Measurements from ENCODE around the gene AFF2.

The AFF2 gene

GRCh38 chrX:149004936-149005335, 504.5 kb downstream of the AFF2 start:
- DNase-seq = no peak

DNA sequence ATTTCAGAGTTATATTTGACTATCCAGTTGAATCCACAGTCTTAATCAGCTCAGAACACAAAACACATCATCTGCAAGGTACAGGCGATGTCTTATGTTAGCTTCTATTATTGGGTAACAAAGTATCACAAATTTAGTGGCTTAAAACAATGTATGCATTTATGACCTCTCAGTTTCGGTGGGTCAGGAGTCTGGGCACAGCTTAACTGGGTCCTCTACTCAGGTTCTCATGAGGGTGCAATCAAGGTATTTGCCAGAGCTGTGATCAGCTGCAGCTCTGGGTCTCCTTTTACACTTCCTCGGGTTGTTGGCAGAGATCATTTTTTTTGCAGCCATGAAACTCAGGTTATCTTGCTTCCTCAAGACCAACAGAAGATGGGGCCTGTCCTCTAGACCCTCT, 505.8 kb downstream of the AFF2 start:
- DNase-seq = no peak

DNA sequence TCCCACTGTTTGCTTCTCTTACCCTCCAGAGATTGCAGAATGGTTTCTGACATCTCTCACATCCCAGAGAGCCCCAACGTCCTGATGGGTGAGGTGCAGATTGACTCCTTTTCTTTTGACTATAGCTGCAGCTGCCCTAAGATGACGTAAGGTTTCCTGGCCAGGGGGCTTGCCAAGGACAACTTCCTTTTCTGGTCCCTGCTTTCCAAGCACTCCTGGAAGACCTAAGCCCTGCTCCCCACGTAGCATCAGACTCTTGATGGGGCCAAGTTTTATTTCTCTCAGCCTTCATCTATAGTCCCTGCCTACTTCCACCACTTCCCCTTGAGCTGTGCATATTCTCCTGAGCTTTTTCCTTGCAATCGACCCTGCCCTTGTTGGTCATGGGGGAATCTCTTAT, 507.0 kb downstream of the AFF2 start:
- no peak for DNase-seq

DNA sequence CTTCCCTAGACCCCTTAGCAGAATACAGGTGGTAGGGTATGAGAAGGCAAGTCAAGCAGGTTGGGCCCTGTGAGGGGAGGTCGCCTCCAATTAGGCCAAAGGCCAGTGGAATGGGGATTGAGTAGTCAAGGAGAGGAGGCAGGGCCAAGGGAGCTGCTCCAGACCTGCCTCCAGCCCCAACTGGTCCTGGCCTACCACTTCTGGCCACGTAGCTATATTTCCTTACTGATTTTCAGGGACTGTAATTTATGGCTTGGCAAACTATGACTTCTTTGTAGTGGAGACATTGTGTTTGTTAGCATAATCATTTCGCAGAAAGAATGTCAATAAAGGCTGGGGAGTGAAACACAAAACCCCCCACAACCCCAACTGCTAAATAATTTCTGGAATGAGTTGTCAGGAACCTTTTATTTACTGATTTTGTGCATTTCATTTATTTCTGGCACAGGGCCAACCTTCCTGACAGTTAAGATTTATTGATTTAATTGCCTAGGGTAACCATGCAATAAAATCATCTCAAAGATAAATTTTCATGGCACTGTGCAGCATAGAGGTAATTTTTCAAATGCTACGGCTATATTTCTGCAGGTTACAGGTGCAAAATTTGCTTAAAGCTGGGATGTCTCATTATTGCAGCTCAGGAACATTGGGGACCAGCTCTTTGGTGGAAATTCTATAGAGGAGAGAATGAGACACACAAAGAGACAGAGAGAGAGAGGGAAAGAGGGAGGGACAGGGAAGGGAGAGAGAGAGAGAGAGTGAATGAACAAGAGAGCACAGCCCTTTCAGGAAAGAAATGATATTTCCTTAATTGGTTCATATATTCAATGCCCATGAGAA, 509.8 kb downstream of the AFF2 start:
- no peak for DNase-seq

- DNase-seq = no peak
Observed at GRCh38 chrX:149010853-149011224, 510.4 kb downstream of the AFF2 start.

DNA sequence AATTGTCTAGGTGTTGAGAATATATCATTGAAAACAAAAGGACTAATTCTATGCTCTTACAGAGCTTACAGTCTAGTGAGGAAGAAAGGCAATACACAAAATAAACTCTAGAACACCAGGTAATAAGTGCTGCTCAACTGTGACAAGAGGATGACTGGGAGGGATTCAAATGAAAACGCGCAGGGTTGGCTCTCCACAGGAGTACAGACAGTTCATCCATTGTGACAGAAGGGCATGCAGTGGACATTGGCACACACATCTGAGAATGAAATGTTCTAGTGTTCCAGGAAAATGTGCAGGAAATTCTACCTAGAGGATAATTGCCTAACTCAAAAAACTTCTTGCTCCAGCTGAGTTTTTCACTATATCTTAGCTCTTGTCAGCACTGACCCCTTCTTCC, 512.7 kb downstream of the AFF2 start:
- DNase-seq = no peak

DNA sequence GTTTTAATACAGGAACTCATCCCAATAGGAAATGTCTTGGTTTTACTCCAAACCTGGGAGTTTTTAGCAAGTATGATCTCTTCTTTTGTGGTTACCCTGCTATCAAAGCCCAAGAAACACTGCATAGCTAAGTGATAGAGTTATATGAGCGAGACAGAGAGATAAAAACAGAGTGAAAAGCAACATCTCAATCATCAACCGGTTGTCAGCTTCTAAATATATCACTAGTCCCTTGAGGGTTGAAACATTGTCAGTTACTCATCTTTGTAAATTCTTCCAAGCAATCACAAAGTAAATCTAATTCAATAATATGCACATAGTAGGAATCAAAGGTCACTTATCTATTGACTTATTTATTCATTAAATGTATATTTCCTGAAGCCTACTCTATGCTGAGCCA, 520.7 kb downstream of the AFF2 start:
- DNase-seq = no peak

DNA sequence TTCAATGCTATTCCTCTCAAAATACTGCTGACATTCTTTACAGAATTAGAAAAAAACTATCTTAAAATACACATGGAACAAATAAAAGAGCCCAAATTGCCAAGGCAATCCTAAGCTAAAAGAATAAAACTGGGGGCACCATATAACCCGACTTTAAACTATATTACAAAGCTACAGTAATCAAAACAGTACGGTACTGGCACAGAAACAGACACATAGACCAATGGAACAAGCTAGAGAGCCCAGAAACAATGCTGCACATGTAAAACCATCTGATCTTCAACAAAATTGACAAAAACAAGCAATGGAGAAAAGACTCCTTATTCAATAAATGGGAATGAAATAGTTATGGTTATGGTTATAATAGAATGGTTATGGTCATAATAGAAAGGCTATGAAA, 522.1 kb downstream of the AFF2 start:
- DNase-seq = no peak

DNA sequence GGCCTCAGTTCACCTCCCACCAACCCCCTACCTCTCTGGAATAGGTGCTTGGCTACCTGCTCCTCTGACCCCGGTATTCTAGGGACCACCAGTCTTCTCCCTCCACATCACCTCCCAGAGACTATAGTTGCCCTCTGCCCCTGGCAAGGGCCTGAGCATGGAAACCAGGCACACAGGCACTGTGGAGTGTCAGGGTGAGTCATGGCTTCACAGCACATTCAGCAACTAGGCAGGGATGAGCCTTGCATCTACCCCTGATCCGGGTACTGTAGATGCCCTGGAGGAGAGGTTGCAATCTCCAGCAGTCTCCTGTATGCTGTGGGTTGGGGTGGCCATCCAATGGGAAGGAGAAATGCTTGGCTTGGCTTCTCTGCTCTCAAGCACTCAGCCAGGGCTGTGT, 532.0 kb downstream of the AFF2 start:
- no peak for DNase-seq

- DNase-seq = peak in 1 of 56 donors; percentile 2
Observed at GRCh38 chrX:149036086-149036485, 535.7 kb downstream of the AFF2 start.

- no peak for DNase-seq
Observed at GRCh38 chrX:149037281-149037870, 537.0 kb downstream of the AFF2 start.

- no peak for DNase-seq
Observed at GRCh38 chrX:149039057-149039456, 538.6 kb downstream of the AFF2 start.

- DNase-seq = no peak
Observed at GRCh38 chrX:149040873-149041535, 540.6 kb downstream of the AFF2 start.

DNA sequence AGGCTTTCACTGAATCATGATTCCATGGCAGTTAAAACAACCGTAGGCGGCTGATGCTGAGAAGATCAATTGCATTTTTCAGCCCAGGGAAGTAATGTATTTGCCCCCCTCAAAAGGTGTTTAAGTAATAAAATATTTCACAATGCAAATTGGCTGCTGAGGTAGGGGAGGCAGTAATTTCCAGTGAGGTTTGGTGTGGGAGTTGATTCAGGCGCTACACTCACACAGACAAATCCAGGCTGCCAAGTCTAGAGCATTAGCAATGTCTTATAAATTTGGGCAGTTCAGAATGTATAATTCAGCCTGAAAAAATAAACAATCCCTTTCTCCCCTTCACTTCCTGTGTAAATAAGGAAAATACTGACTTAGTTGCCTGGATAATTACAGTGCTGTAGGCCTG, 543.0 kb downstream of the AFF2 start:
- DNase-seq = no peak

GRCh38 chrX:149044471-149044870, 544.1 kb downstream of the AFF2 start:
- DNase-seq = no peak

DNA sequence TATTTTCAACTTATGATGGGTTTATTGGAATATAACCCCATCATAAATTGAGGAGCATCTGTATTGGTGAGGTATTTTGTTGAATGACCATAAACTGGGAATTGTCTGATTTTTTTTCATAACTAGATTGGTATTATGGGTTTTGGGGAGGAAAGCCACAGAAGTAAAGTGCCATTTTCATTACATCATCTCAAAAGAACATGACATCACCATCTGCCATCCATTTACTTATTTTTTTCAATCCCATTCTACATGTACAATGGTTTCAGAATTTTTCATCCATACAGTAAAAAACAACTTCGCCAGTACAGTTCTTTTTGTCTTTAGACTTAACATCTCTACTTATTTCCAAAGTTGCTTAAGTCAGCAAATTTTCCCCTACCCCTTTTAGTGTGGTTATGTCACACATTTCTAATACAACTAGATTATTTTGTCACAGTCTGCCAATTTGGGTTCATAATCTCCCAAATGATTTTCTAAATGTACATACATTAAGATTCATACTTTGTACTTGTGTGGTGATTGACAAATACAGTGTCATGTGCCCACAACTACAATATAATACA, 545.3 kb downstream of the AFF2 start:
- no peak for DNase-seq
